ENCODE measurements around the gene DBF4B. TPM values are rescaled to one million over a fixed set of nuclear protein-coding genes. Genes with fewer than 3 reads are reported as not detected.

Gene DBF4B
- total RNA-seq, 2 experiments from 2014 or later: 1.5 TPM

DNA sequence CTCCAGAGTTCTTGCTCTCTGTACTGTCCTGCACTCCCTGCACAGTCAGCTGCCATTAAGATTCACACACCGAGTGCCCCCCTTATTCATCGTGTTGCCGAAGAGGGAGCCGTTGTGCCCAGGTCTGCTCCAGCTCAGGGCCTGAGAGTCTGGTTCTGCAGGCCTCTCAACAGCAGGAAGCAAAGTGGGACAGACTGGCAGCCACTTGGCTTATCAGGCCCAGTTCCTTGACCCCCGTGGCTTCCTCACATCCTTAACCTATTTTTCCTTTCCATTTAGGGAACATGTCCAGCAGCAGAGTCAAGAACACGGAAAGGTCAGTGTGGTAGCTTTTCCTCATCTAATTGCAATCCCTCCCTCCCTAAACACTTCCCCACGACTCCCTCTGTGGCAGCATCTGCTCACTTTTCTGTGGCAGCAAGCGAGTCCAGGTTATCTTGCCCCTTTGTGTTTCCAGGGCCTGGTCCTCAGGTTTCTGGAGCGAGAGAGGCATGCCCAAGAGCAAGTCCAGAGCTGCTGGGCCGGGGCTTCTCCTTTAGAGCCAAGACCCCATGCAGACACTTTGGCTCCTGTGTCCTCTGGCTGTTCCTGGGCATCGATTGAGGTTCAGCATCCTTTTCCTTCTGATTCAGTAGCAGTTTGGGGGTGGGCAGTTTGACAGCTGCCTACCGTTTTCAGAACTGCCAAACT is 28.2 kb downstream of the DBF4B start:
- no peaks in the 10 kb centered on the region for H3K36me3 Mint-ChIP-seq (ENCODE audit: low read depth)
- no peaks in the 10 kb centered on the region for H3K4me1 Mint-ChIP-seq (ENCODE audit: low read depth)
- H3K27ac Mint-ChIP-seq: no peak overlapping the region
- TF ChIP-seq, protein P1, sequence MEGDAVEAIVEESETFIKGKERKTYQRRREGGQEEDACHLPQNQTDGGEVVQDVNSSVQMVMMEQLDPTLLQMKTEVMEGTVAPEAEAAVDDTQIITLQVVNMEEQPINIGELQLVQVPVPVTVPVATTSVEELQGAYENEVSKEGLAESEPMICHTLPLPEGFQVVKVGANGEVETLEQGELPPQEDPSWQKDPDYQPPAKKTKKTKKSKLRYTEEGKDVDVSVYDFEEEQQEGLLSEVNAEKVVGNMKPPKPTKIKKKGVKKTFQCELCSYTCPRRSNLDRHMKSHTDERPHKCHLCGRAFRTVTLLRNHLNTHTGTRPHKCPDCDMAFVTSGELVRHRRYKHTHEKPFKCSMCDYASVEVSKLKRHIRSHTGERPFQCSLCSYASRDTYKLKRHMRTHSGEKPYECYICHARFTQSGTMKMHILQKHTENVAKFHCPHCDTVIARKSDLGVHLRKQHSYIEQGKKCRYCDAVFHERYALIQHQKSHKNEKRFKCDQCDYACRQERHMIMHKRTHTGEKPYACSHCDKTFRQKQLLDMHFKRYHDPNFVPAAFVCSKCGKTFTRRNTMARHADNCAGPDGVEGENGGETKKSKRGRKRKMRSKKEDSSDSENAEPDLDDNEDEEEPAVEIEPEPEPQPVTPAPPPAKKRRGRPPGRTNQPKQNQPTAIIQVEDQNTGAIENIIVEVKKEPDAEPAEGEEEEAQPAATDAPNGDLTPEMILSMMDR (IDR thresholded peaks at IDR 0.05): no peak
- no peaks in the 10 kb centered on the region for H3K9me3 ChIP-seq (ENCODE audit: control insufficient read depth in 1 of 2, insufficient read depth in 1 of 2, low read length in 2 of 2)
- no peak for DNase-seq
- H3K36me3 ChIP-seq (ENCODE audit: insufficient read depth, low read length): no peaks in the 10 kb centered on the region
- POLR2A ChIA-PET: no interaction called here
- H3K27ac ChIP-seq (ENCODE audit: low read depth in 1 of 2, low read length in 2 of 2): no peak overlapping the region
- intact Hi-C loops (cut with DNase I, micrococcal nuclease): no loop called here
- no peak overlapping the region for H3K4me3 Mint-ChIP-seq
- no peaks in the 10 kb centered on the region for H3K27me3 Mint-ChIP-seq
- no peaks in the 10 kb centered on the region for H3K4me1 ChIP-seq (ENCODE audit: insufficient read depth, low read length)
- ATAC-seq (ENCODE audit: poor library complexity): no peak
- CTCF ChIA-PET: no interaction called here
- no peaks in the 10 kb centered on the region for H3K27me3 ChIP-seq (ENCODE audit: control insufficient read depth in 1 of 2, insufficient read depth in 2 of 2, low read length in 2 of 2)
- H3K9me3 Mint-ChIP-seq: no peaks in the 10 kb centered on the region
- no peak overlapping the region for H3K4me3 ChIP-seq (ENCODE audit: low read length)

DNA sequence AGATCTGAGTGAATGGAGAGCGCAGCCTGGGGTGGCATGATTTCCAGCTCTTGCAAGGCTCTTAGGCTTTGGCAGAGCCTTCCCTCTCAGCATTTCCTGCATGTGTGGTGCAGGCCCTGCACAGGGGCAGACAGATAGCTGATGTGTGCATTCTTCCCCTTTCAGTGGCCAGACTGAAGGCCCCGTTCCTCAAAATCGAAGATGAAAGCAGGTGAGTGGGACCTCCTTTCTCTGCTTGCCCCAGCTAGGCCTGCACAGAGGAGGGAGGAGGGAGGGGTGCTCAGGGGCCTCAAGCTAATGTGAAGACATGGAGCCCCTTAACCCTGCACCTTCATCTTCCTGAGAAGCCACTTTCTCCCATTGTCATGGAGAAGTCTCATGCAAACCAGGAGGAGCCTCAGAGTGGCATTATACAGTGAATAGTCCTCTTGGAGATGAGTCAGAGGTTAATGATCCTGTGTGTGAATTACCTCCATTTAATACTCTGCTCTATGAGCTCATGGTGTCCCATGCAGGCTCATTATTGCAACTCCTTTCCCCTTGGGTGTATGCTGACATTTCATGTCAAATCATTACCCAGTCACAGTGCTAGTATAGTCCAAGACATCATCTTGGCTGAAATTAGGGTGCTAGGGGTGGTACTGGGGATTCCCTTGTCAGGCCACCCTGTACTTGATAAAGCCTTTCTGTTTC is 29.9 kb downstream of the DBF4B start:
- TF ChIP-seq, protein P1 (IDR thresholded peaks at IDR 0.05): no peak
- intact Hi-C loops (cut with DNase I, micrococcal nuclease): no loop called here
- no peak overlapping the region for H3K27ac Mint-ChIP-seq
- H3K4me1 Mint-ChIP-seq (ENCODE audit: low read depth): no peaks in the 10 kb centered on the region
- Histone ChIP-seq H3K36me3 (ENCODE audit: insufficient read depth, low read length) (no peaks in the 10 kb centered on the region), H3K27ac (ENCODE audit: low read depth in 1 of 2, low read length in 2 of 2) (no peak overlapping the region), H3K27me3 (ENCODE audit: control insufficient read depth in 1 of 2, insufficient read depth in 2 of 2, low read length in 2 of 2) (no peaks in the 10 kb centered on the region), H3K4me3 (ENCODE audit: low read length) (no peak overlapping the region), H3K9me3 (ENCODE audit: control insufficient read depth in 1 of 2, insufficient read depth in 1 of 2, low read length in 2 of 2) (no peaks in the 10 kb centered on the region), H3K4me1 (ENCODE audit: insufficient read depth, low read length) (no peaks in the 10 kb centered on the region)
- ChIA-PET POLR2A (no interaction called here), CTCF (no interaction called here)
- no peak for DNase-seq
- no peaks in the 10 kb centered on the region for H3K36me3 Mint-ChIP-seq (ENCODE audit: low read depth)
- H3K4me3 Mint-ChIP-seq: no peak overlapping the region
- H3K27me3 Mint-ChIP-seq: no peaks in the 10 kb centered on the region
- ATAC-seq (ENCODE audit: poor library complexity): no peak
- H3K9me3 Mint-ChIP-seq: no peaks in the 10 kb centered on the region

DNA sequence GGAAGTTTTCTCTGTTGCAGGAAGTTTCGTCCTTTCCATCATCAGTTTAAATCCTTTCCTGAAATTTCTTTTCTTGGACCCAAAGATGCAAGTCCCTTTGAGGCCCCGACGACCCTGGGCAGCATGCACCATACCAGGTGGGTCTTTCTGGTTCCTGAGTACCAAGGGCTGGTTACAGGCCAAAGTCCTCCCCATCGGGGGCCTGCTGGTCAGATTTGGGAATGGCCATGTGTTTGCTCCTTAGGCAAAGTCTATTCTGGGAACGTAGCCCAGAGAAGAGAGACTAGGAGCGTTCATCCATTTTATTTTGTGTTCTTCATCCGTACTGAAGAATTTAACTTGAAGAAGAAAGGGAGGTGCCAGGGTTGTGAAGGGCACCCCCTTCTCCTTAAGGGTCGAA is 32.9 kb downstream of the DBF4B start:
- CTCF ChIA-PET: no interaction called here
- intact Hi-C loops (cut with DNase I, micrococcal nuclease): no loop called here
- ATAC-seq (ENCODE audit: poor library complexity) (no peak), DNase-seq (no peak)
- no peaks in the 10 kb centered on the region for H3K36me3 Mint-ChIP-seq (ENCODE audit: low read depth)
- H3K36me3 ChIP-seq (ENCODE audit: insufficient read depth, low read length): no peaks in the 10 kb centered on the region
- POLR2A ChIA-PET: no interaction called here
- no peaks in the 10 kb centered on the region for H3K27me3 Mint-ChIP-seq
- H3K27ac Mint-ChIP-seq: no peak overlapping the region
- H3K4me1 Mint-ChIP-seq (ENCODE audit: low read depth): no peaks in the 10 kb centered on the region
- no peaks in the 10 kb centered on the region for H3K4me1 ChIP-seq (ENCODE audit: insufficient read depth, low read length)
- H3K9me3 Mint-ChIP-seq: no peaks in the 10 kb centered on the region
- H3K27ac ChIP-seq (ENCODE audit: low read depth in 1 of 2, low read length in 2 of 2): no peak overlapping the region
- H3K9me3 ChIP-seq (ENCODE audit: control insufficient read depth in 1 of 2, insufficient read depth in 1 of 2, low read length in 2 of 2): no peaks in the 10 kb centered on the region
- TF ChIP-seq, protein P1 (IDR thresholded peaks at IDR 0.05): no peak
- no peak overlapping the region for H3K4me3 ChIP-seq (ENCODE audit: low read length)
- no peaks in the 10 kb centered on the region for H3K27me3 ChIP-seq (ENCODE audit: control insufficient read depth in 1 of 2, insufficient read depth in 2 of 2, low read length in 2 of 2)
- no peak overlapping the region for H3K4me3 Mint-ChIP-seq
